NCI-H2107 treated with DMSO at 0.1 percent for 48 hours (cell line): ENCODE results near the gene CACNA1B.
"Not testable (repeated sequence)": the region's sequence is repeated elsewhere in the genome, so short reads cannot be mapped to it uniquely, and the experiment has no call there.

Experiments
- DNase-seq: peaks from one replicate; lab custom pipeline; 2025; ENCODE audit not compliant: unreplicated experiment; lab: John Stamatoyannopoulos, UW

The CACNA1B gene

DNA sequence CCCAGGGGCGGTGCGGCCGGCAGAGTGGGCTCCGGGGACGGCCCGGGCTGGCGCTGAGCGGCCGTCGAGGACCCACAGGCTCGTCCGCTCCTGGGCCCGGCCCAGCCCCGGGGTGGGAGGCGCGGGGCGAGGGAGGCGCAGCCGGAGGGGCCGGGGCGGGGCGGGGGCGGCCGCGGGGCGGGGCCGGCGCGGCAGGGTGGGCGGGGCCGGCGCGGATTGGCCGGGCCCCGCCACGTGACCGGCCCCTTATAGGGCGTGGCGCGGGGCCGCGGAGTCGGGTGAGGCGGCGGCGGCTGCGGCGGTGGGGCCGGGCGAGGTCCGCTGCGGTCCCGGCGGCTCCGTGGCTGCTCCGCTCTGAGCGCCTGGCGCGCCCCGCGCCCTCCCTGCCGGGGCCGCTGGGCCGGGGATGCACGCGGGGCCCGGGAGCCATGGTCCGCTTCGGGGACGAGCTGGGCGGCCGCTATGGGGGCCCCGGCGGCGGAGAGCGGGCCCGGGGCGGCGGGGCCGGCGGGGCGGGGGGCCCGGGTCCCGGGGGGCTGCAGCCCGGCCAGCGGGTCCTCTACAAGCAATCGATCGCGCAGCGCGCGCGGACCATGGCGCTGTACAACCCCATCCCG, at the start of gene CACNA1B:
Gene CACNA1B (plus strand): TSS at position 277 of the 617 bp plus-strand sequence. CDS start 152 bp downstream, at position 429.
- not testable (repeated sequence) for DNase-seq

DNA sequence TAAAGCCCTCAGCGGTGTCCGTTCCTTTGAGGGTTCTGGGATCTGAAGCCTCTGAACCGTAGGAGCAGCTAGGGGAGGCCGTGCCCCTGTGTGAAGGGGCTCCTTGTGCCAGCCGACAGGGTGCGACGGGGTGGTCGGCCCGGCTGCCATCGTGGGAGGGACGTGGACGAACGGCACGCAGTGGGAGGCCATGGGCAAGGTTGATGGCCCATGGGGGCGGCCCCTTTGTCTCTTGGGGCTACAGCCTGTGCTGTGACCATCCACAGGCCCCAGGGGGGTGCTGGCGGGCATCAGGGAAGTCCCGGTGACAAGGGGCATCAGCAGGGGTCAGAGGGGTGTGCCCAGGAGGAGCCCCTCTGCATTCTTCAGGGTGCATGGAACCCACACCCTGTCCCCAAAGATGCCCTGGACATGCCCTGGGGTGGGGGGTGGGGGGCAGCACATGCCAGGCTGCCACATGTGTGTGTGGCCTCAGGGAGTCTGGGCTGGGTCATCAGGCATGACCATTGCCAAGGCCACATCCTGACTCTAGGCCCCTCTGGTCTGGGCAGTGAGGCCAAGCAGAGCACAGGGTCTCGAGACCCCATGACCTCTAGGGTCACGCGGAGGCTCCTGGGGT, 49.6 kb upstream of the CACNA1B start:
- no peak for DNase-seq

DNA sequence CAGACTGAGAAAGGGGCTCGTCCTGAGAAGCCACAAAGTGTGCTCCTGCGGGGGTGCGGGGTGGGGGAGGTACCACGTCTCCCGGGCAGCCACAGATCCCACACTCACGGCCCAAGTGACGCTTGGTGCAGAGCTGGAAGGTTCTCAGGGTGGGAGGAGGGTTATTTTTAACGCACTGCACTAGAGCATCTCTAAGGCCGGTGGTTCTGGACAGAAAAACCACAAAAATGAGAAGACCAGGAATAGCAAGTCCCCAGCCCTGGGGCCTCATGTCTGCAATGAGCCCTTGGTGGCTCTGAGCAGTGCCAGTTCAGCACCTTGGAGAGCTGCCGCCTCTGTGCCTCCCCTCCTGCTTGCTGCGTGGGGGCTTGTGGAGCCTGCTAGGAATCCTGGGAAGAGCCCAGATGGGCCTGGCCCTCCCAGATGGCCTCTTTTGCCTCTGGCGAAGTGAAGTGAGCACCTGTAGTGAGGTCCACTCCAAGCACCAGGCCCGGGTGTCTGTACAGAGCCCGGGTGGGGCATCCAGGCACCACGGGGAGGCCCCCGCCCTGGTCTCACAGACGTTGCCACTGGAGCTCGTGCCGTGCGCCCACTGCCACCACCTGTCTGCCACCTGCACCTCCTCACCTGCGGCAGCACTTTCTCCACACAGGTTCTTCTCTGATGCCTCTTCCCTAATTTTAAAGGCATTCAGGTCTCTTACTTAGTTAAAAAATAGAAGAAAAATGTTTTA, 48.9 kb upstream of the CACNA1B start:
- DNase-seq: peak; percentile 37

DNA sequence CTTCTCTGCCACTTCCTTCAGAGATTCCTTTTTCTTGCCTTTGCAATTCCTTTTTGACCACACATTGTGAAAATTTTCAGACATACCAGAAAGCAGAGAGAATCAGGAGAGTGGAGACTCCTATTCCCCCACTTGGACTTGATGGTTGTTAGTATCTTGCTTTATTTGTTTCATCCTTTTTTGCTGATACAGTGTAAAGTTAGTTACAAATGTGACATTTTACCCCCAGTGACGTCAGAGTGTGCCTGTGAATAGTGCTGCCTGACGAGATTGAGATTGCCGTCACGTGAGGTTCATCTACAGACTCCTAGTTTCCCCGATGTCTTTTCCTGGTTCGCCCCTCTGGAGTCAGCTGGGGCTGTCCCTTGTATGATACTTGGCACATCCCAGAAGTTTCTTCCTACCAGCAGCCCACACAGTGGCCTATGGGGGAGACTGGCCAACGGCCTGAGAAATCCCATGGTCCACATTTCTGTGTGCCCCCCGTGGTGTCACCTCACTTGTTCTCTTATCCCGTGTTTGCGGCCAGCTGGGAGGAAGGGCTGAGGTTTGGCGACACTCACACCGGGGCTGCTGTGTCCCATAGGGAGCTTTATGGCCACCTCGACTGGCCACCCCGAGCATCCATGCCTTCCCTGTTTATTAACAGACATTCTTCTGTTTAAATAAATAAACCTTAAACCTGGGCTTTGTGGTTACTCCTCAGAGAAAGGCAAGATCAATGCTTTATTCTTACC, 48.2 kb upstream of the CACNA1B start:
- DNase-seq: no peak

DNA sequence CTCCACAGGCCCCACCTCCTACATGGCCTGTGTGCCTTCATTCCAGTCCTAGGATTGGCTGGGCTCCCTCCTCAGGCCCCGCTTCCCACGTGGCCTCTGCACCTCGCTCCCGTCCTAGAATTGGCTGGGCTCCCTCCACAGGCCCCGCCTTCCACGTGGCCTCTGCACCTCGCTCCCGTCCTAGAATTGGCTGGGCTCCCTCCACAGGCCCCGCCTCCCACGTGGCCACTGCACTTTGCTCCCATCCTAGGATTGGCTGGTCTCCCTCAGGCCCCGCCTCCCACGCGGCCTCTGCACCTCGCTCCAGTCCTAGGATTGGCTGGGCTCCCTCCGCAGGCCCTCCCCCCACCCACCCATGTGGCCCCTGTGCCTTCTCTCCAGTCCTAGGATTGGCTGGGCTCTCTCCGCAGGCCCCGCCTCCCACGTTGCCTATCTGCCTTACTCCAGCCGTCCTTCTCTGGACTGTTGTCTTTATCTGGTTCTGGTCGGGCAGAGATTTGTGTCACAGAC, 45.3 kb upstream of the CACNA1B start:
- no peak for DNase-seq

DNA sequence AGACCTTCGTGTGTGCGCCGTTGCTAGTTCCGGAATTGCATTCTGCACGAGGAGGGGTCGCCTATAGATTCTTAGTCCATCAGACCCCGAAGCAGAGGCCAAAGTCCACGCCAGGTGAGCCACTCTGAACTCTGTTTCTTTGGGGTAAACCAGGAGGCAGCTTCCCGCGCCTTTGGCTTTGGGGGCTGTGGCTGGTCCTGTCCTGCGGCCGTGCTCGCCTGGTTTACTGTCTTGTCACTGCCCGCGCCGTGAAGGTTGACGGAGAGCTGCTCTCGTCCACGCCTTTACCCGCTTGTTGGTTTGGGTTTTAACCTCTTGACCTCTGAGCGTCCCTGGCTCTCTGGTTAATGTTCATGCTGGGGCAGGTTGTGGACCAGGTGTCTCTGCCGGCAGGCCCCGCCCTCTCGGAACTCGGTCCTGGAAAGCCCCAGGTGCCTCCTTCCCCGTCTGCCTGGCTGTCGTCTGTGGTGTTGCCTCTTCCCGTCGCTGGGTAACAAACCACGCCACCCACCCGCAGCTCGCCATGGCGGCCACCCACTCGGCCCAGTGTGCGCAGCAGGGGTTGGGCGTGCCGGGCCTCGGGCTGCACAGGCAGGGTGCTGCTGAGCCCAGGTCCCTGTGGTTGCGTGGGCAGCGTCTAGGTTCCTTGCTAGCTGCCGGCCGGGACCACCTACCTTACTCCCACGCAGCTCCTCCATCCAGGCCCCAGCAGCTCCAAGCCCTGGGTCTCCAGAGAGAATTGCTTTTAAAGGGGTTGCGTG, 44.6 kb upstream of the CACNA1B start:
- DNase-seq: no peak

DNA sequence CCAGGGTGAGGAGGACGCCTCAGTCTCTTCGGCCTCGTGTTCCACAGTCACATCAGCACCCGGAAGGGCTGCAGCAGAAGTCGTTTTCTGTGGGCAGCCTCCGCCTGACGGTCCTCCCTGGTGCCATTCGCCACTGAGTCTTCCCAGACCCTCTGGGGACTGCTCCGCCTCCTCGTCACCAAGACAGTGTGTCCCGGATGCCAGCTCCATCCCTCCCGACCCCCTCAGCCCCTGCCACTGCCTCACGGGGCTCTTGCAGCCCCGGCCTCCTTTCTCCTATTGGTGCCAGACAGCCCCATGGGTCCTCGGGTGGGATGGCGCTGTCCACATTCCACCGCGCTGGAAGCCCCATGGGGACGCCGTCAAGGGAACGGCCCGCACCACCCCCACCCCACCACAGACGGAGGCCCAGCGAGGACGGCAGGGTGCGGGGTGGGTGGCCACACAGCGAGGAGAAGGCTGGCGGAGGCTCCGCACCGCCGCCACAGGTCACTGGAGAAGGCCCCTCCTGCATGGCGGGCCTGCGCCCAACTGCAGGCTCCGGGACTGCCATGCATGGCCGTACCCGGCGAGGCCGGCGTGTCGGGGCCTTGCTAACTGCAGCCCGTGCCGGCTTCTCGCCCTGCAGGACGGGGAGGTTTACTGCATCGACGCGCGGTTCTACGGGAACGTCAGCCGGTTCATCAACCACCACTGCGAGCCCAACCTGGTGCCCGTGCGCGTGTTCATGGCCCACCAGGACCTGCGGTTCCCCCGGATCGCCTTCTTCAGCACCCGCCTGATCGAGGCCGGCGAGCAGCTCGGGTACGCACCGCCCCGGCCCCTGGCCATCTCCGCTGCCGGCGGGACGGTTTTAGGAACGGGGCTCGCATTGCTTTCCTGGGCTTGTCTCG, 43.6 kb upstream of the CACNA1B start:
- no peak for DNase-seq

DNA sequence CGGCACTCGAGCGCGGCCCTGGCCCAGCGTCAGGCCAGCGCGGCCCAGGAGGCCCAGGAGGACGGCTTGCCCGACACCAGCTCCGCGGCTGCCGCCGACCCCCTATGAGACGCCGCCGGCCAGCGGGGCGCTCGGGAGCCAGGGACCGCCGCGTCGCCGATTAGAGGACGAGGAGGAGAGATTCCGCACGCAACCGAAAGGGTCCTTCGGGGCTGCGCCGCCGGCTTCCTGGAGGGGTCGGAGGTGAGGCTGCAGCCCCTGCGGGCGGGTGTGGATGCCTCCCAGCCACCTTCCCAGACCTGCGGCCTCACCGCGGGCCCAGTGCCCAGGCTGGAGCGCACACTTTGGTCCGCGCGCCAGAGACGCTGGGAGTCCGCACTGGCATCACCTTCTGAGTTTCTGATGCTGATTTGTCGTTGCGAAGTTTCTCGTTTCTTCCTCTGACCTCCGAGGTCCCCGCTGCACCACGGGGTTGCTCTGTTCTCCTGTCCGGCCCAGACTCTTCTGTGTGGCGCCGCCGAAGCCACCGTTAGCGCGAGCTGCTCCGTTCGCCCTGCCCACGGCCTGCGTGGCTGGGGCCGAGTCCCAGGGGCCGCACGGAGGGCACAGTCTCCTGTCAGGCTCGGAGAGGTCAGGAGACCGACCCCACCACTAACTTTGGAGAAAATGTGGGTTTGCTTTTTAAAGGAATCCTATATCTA, 42.6 kb upstream of the CACNA1B start:
- DNase-seq: no peak

DNA sequence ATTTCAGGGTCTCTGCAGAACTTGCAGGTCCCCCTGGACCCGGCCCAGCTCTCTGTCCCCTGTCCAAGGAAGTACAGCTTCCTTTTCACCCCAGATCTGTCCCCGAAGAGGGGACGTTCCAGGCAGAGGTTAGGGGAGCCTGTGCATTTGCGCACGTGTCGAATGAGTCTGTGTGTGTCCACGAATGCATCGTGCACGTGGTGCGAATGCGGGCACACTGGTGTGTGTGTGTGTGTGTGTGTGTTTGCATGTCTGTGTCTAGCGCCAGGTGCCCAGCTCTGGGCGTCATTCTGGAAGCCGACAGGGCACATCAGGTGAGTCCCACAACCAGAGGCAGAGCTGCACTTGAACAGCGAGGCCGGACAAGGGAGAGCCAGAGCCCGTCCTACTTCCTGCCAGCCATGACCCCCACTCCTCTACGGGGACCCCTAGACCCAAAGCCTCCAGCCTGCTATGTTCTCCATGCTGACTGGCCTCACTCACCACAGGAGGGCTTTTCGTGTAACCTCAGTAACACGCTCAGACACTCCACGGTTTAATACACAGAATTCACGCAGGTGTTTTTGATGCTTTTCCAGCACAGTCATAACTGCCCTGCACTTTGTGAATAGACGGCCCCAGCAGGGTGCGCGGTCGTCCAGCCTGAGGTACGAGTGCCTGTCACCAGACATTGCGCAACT, 41.3 kb upstream of the CACNA1B start:
- DNase-seq: peak; percentile 37

DNA sequence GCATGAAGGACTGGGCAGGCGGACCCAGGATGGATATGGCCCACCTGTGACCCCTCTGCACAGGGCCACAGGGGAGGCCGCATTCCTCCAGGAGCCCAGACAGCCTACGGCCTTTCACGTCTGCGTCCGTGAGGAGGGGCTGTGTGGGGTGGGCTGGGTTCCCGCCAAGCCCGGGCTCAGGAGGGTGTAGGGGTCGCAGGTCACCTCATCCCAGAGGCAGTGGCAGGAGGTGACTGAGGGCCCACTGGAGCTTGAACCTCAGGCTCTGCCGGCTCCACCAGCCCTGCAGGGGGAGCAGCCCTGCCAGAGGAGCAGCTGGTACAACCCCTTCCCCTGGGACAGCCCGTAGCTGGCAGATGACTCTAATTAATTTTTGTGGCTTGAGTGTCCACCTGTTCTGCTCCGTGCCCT, 40.7 kb upstream of the CACNA1B start:
- no peak for DNase-seq

DNA sequence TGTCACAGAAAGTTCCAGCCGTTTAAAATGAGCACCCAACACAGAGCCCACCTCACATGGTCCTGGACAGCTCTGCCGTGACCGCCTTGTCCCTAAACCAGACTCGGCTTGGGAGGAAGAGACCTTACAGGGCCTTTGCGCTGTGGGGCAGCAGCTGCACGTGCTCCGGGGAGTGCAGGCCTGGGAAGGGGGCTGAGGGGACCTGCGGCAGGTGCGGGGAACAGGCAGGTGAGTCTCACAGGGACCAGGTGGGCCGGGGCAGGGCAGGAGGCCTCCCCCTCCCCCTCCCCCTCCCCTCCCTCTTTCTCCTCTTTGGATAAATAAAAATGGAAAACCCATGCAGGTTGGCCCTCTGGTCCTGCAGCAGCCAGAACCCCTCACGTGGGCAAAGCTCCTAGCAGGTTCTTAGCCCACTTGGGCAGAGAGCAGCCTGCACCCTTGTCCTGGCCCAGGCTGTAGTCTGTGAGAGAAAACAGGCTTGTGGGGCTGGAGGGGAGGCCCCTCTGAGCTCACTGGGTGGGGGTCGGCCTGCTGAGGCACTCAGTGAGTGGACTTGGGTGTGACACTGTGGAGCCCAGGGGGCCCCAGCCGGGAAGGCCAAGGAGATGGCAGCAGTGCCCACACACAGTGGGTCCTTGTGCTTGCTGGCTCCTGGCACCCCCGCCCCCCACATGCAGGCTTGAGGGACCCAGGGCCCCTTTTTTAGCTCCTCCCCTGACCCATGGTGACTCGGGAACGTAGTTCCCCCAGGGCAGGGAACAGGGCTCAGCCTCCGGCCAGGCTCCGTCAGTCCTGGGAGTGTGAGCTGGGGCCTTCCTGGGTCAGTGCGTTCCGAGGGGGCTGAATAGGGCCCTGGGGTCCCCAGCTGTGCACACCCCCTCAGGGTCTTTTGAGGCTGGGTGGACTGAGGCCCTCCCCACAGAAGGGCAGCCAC, 40.0 kb upstream of the CACNA1B start:
- DNase-seq: no peak

DNA sequence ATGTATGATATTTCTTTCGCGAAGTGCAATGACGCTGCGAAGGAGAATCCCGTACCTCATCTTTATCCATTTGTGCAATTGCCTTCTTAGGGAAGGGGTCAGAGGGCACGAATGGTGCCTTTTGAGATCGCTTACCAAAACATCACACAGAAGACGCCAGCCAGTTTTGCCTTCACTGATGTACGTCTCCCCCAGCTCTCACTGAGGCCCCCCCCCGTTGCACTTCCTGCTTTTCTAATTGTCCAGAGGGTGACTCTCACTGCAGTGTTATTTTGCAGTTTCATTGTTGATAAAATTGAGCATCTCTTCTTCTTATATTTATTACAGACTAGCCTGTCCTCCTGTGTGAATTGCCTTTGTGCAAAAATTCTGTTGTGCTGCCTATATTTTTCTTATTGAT, 39.0 kb upstream of the CACNA1B start:
- DNase-seq: no peak

DNA sequence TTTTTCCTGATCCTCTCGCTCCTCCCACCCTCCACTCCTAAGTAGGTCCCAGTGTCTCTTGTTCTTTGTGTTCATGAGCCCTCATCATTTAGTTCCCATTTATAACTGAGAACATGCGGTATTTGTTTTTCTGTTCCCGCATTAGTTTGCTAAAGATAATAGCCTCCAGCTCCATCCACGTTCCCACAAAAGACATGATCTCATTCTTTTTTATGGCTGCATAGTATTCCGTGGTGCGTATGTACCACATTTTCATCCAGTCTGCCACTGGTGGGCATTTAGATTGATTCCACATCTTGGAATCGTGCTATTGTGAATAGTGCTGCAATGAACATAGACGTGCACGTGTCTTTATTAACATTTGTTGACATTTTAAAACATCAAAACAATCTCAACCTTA, 34.2 kb upstream of the CACNA1B start:
- DNase-seq: no peak

DNA sequence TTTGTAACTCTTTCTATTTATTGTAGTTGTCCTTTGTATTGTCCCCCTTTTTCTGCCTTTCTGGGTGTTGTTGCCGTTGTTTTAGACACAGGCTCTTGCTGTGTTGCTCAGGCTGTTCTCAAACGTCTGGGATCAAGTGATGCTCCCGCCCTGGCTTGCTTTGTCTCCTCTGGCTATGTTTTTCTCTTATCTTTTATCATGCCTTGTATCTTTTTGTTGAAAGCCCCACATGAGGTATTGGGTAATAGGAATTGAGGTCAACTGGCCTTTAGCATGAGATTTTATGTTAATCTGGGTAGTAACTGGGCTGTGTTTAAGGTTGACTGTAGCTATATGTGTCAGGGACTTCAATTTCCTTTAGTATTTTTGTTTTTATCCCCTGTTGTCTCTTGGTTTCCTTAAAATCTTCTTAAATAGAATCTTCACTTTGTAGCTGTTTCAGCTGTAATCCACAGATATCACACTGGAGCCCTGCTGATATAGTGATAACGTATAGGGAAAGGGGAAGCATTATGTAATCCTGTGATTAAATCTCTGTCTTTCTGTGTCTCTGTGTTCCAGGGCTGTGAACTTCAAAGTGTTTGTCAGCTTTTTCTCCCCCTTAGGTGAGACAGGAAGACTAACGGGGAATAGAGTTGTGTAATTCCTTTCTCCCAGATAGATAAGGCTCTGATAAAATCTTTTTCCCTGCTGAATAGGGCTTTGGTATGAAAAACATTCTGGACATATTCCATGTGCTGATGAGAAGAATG, 25.9 kb upstream of the CACNA1B start:
- no peak for DNase-seq

DNA sequence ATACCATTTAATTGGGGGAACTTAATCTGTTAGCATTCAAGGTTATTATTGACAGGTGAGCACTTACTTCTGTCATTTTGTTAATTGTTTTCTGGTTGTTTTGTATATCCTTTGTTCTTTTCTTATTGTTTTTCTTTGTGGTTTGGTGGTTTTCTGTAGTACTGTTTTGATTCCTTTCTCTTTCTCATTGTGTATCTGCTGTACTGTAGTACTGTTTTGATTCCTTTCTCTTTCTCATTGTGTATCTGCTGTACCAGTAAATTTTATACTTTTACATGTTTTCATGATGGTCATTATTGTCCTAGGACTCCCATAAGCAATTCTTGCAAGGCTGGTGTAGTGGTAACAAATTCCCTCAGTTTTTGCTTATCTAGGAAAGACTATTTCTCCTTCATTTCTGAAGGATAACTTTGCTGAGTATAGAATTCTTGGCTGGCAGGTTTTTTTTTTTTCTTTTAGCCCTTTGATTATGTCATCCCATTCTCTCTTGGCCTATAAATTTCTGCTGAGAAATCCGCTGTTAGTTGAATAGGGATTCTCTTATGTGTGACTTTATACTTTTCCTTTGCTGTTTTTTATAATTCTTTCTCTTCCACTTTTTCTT, 24.1 kb upstream of the CACNA1B start:
- DNase-seq: no peak

DNA sequence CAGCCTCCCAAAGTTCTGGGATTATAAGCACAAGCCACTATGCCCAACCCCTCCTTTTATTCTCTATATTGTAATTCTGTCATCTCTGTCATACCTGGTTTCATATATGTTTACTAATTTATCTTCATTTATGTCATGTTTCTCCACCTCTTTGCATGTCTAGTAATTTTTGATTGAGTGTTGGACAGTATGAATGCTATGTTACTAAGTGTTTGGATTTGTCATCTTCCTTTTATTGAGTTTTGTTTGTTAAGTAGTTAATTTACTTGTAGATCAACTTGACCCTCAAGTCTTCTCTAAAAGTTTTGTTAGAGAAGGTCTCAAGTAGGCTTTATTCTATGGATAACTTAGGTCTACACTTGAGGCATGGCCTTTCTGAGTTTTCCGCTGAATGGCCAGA, 17.2 kb upstream of the CACNA1B start:
- no peak for DNase-seq
